HPDE6-E6E7 (cell line): ENCODE data around the gene PIM1.
"Not testable (repeated sequence)": the region's sequence is repeated elsewhere in the genome, so short reads cannot be mapped to it uniquely, and the experiment has no call there.

ENCODE experiments used
- DNase-seq: peaks from one replicate; pipeline ENCODE4 v3.0.0; 2011; ENCODE audit warnings: missing footprints; ENCODE audit errors: extremely low spot score

Gene PIM1

DNA sequence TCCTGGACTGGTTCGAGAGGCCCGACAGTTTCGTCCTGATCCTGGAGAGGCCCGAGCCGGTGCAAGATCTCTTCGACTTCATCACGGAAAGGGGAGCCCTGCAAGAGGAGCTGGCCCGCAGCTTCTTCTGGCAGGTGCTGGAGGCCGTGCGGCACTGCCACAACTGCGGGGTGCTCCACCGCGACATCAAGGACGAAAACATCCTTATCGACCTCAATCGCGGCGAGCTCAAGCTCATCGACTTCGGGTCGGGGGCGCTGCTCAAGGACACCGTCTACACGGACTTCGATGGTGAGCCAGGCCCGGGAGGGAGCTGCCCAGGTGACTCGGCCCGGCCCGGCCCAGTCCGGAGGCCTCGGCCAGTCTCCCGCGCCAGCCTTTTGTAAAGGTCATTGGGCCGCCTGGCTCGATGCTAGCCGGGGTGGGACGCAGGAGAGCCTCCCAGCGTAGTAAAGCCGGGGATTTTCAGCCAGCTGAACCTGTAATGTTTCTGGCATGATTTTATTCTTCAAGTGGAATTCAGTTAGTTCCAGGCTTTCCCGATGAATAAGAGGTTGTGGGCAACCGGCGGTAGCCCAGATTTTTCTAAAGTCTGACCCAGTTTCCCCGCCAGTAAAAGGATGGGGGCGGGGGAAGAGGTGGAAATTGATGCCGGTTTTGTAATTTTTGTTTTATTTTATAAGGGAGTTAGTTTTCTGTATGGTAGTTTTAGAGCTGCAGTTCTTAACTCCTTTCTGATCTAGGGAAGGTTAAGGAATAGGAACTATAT is 1.4 kb downstream of the PIM1 start:
- DNase-seq, result no peak

DNA sequence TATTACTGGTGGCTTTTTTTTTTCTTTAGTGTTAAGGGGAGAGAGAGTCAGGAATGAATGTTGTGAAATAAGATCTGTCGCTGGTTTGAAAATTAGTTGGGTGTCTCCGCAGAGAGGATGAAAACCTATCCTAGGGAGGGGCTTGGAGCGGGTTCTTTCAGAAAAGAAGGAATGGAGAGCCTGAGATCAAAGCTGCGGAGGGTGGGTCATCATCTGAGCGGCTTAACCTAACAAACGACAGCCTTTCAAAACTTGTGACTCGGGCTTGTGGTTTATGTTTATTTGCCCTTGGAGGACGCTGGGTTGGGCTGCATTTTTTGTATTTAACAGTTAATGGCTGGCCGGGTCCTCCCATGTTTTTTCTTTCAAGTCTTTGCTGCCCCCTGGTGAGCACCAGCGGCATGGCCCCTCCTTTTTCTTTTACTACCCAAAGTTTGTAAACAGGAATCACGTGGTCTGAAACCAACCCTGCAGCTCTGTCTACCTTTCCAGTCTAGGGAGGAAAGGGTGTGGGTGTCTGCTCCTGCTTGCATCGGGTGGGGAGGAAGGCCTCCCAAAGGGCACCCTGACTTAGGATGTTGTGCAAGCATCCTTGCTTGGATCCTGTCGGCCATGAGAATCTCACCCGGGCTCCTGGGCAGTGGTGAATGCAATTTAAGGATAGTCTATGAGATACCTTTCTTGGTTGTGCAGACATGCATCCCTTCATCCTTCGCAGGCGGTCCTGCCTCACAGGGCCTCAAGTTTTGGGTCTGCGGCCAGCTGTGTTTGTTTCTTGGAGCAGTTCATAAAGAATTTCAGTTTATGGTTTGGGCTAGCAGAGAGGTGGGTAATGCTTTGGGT is 2.2 kb downstream of the PIM1 start:
- peak; percentile 83 for DNase-seq

DNA sequence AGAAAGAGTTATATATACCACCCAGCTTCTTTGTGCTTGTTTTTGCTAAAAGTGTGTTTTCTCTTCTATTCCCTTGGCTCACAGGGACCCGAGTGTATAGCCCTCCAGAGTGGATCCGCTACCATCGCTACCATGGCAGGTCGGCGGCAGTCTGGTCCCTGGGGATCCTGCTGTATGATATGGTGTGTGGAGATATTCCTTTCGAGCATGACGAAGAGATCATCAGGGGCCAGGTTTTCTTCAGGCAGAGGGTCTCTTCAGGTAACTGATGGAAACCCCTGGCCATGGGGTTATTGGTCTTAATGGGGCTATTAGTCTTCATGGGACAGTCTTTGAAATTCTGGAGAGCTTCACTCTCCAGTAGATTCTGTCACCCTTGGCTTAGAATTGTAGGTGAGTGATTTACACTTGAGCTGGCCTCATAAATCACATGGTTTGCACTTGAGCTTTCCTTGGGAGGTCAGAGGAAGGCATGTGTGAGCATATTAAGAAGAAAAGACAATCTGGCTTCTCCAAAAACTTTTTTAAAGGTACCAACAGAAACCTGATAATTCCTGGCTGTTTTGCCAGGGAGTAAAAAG is 3.0 kb downstream of the PIM1 start:
- DNase-seq, result no peak

GRCh38 chr6:37173493-37174195 is 3.7 kb downstream of the PIM1 start:
- no peak for DNase-seq

DNA sequence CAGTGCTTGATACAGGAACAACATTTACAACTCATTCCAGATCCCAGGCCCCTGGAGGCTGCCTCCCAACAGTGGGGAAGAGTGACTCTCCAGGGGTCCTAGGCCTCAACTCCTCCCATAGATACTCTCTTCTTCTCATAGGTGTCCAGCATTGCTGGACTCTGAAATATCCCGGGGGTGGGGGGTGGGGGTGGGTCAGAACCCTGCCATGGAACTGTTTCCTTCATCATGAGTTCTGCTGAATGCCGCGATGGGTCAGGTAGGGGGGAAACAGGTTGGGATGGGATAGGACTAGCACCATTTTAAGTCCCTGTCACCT is 4.2 kb downstream of the PIM1 start:
- DNase-seq, result no peak

DNA sequence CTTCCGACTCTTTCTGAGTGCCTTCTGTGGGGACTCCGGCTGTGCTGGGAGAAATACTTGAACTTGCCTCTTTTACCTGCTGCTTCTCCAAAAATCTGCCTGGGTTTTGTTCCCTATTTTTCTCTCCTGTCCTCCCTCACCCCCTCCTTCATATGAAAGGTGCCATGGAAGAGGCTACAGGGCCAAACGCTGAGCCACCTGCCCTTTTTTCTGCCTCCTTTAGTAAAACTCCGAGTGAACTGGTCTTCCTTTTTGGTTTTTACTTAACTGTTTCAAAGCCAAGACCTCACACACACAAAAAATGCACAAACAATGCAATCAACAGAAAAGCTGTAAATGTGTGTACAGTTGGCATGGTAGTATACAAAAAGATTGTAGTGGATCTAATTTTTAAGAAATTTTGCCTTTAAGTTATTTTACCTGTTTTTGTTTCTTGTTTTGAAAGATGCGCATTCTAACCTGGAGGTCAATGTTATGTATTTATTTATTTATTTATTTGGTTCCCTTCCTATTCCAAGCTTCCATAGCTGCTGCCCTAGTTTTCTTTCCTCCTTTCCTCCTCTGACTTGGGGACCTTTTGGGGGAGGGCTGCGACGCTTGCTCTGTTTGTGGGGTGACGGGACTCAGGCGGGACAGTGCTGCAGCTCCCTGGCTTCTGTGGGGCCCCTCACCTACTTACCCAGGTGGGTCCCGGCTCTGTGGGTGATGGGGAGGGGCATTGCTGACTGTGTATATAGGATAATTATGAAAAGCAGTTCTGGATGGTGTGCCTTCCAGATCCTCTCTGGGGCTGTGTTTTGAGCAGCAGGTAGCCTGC is 4.8 kb downstream of the PIM1 start:
- no peak for DNase-seq

DNA sequence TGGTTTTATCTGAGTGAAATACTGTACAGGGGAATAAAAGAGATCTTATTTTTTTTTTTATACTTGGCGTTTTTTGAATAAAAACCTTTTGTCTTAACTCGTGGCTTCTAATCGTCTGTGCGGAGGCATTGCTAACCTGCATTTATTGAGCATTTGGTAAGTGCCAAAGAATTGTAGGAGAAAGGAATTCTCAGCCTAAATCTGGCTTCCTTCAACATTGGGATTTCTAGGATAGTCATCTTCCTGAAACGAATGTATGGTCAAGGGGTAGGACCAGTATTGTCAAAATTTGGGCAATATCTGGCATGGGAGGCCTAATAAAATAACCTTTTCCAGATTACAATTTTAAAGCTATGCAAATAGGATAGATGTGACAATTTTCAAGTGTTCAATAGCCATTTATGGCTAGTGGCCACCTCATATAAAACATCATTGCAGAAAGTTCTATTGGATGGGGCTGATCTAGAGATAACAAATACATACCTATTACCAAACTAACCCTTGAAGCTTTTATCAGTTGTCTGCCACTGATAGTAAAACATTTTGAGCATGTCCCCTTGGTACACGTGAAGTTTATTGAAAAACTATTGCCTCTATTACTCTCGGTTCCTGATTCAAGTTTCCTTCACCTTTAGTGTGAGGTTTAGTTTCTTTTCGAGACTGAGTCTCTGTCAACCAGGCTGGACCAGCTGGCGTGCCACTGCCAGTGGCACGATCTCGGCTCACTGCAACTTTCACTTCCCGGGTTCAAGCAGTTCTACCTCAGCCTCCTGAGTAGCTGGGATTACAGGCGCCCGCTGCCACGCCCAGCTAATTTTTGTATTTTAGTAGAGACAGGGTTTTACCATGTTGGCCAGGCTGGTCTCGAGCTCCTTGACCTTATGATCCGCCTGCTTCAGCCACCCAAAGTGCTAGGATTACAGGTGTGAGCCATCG is 5.6 kb downstream of the PIM1 start:
- no peak for DNase-seq

DNA sequence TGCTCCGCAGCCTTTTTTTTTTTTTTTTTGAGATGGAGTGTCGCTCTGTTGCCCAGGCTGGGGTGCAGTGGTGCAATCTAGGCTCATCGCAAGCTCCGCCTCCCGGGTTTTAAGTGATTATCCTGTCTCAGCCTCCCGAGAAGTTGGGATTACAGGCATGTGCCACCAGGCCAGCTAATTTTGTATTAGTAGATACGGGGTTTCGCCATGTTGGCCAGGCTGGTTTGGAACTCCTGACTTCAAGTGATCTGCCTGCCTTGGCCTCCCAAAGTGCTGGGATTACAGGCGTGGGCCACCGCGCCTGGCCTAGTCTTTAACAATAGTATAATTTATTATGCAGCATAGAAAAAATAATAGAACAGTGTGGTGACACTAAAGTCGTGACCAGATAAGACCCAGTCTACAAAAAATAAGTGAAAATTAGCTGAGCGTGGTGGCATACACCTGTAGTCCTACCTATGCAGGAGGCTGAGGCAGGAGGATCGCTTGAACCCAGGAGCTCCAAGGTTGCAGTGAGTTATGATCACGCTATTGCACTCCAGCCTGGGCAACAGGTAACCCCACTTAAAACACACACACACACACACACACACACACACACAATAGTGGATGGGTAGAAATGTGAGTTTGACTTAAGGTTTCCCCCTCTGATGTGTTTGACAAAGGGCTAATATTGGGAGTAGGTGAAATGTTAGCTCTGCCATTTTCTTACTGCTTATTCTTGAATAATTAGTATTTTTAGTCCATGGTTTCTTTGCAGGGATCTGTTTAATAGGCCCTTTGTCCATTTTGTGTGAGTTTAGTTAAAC is 6.5 kb downstream of the PIM1 start:
- no peak for DNase-seq

DNA sequence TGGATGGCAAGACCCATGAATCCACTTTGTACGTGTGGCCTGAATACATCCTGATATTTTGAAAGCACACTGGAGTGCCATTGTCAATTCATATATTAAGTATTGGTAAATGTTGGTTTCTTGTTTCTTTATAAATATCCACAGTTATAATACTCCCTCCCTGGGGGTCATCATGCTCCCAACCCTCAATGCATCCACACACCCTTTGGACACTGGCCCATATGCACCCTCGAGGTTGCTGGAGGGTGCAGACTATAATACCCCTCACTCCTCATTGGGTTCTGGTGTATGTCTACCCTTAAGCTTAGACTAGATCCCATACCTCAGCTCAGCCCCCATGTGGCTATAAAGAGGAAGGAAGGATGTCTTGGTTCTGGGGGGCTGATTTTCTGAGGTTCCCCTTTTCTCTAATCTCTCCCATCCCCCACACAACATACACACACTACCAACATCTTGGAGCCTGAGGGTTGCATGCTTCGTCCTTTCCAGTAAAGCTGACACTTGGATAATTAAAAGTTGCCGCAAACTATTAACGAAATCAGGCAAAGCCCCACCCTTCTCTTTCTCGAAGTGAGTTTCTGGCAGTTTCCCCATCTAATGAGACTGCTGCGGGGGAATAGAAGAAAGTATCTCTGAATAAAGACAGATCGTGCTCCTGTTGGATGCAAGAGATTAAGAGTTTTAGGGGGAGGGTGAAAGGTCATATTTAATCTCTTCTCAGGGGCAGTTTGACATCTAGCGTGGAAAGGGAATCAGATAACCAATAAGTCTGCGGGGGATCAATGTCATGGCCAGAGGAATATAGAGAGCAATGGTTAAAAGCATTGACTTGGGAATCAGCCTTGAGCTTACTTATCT is 7.4 kb downstream of the PIM1 start:
- no peak for DNase-seq

GRCh38 chr6:37177935-37178517 is 8.1 kb downstream of the PIM1 start:
- DNase-seq, result no peak

DNA sequence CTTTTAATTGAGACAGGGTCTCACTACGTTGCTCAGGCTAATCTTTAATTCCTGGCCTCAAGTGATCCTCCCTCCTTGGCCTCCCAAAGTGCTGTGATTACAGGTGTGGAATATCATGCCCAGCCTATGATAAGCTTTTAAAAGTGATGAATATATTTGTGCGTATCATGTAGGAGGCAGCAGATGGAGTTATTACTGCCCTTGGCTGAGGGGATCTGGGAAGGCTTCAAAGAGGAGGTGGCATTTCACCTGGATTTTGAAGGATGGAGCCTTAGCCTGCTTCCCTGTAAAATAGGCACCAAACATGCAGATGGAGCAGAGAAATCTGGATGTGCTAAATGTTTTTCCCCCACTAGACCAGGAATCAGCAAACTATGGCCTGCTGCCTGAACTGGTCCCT is 10.1 kb downstream of the PIM1 start:
- DNase-seq, result no peak

- not testable (repeated sequence) for DNase-seq
Observed at GRCh38 chr6:37180610-37181009, 10.7 kb downstream of the PIM1 start.

- DNase-seq, result no peak
Observed at GRCh38 chr6:37182736-37183590, 13.0 kb downstream of the PIM1 start.

DNA sequence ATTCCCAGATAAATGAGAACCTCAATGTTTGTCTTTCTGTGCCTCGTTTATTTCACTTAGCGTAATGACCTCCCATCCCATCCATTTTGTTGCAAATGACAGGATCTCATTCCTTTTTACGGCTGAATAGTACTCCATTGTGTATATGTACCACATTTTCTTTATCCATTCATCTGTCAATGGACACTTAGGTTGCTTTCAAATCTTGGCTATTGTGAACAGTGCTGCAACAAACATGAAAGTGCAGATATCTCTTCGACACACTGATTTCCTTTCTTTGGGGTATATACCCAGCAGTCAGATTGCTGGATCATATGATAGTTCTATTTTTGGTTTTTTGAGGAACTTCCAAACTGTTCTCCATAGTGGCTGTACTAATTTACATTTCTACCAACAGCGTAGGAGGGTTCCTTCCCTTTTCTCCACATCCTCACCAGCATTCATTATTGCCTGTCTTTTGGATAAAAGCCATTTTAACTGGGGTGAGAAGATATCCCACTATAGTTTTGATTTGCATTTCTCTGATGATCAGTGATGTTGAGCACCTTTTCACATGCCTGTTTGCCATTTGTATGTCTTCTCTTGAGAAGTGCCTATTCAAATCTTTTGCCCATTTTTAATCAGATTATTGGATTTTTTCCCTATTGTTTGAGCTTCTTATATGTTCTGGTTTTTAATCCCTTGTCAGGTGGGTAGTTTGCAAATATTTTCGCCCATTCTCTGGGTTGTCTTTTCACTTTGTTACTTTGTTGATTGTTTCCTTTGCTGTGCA is 16.2 kb downstream of the PIM1 start:
- not testable (repeated sequence) for DNase-seq

- no peak for DNase-seq
Observed at GRCh38 chr6:37187321-37188022, 17.5 kb downstream of the PIM1 start.
